ENCODE data around the gene SBNO1.
"Not testable (repeated sequence)": the region's sequence is repeated elsewhere in the genome, so short reads cannot be mapped to it uniquely, and the experiment has no call there.

Gene SBNO1

DNA sequence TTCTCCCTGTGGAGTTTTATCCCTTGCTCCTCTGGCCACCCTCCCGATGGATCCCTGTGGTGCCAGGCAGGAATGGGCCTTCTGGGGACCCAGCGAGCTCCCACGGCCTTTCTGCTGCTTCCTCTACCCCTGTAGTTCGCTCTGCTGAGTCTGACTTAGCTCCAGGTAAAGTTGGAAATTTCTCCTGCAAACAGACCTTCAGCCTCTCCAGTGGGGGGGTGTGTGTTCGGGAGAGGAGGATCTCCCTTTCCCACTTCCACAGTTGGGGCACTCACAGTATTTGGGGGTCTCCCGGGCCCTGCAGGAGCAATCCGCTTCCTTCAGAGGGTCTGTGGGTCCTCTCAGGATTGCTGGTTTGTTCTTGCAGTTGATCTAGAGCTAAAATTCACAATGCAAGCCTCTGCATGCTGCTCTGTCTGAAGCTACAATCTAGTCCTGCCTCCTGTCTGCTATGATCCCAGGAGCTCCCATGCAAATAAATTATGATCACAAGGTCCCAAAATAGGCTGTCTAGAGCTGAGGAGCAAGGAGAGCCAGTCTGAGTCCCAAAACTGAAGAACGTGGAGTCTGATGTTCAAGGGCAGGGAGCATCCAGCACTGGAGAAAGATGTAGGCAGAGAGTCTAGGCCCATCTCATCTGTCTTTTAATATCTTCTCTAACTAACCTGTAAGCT, 113.1 kb downstream of the SBNO1 start:
- in situ Hi-C loops (cut with MboI; ENCODE audit: low sequenced_read_pairs): no loop called here

DNA sequence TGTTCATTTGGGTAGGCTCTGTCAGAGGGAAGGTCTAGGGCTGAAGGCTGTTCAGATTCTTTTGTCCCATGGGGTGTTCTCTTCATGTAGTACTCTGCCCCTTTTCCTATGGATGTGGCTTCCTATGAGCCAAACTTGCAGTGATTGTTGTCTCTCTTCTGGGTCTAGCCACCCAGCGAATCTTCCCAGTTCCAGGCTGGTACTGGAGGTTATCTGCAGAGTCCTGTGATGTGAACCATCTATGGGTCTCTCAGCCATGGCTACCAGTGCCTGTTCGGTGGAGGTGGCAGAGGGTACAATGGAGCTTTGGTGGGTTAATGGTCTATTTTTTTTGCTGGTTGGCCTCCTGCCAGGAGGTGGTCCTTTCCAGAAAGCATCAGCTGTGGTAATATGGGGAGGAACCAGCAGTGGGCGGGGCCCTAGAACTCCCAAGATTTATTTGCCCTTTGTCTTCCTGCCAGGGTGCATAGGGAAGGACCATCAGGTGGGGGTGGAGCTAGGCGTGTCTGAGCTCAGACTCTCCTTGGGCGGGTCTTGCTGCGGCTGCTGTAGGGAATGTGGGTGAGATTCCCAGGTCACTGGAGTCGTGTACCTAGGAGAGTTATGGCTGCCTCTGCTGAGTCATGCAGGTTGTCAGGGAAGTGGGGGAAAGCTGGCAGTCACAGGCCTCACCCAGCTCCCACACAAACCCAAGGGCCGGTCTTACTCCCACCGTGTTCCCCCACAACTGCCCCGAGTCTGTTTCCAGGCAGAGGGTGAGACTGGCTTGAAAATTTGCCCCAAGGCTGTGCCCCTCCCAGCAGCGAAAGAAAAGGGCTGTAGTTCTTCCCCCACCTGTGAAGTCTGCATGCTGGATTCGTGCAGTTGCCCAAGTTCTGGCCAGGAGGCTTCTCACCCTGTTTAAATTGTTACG, 113.9 kb downstream of the SBNO1 start:
- in situ Hi-C loops (cut with MboI; ENCODE audit: low sequenced_read_pairs): no loop called here

DNA sequence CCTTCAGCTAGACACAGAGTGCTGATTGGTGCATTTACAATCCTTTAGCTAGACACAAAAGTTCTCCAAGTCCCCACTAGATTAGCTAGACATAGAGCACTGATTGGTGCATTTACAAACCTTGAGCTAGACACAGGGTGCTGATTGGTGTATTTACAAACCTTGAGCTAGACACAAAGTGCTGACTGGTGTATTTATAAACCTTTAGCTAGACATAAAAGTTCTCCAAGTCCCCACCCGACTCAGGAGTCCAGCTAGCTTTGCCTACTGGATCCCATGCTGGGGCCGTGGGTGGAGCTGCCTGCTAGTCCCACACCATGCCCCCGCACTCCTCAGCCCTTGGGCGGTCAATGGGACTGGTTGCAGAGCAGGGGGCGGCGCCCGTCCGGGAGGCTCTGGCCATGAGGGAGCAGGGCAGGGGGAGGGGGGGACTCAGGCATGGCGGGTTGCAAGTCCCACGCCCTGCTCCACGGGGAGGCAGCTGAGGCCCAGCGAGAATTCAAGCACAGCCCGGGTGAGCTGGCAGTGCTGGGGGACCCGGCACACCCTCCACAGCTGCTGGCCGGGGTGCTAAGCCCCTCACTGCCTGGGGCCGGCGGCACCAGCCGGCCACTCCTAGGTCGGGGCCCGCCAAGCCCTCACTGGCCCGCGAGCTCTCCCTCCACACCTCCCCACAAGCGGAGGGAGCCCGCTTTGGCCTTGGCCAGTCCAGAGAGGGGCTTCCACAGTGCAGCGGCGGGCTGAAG, 115.5 kb downstream of the SBNO1 start:
- in situ Hi-C loops (cut with MboI; ENCODE audit: low sequenced_read_pairs): not testable (repeated sequence)

DNA sequence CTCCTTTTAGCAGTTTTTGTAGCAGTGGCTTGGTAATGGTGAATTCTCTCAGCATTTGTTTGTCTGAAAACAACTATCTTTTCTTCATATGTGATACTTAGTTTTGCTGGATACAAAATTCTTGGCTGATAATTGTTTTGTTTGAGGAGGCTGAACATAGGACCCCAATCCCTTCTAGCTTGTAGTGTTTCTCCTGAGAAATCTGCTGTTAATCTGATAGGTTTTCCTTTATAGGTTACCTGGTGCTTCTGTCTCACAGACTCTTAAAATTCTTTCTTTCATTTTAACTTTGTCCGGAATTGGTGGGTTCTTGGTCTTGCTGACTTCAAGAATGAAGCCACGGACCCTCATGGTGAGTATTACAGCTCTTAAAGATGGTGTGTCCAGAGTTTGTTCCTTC, 116.5 kb downstream of the SBNO1 start:
- in situ Hi-C loops (cut with MboI; ENCODE audit: low sequenced_read_pairs): not testable (repeated sequence)

DNA sequence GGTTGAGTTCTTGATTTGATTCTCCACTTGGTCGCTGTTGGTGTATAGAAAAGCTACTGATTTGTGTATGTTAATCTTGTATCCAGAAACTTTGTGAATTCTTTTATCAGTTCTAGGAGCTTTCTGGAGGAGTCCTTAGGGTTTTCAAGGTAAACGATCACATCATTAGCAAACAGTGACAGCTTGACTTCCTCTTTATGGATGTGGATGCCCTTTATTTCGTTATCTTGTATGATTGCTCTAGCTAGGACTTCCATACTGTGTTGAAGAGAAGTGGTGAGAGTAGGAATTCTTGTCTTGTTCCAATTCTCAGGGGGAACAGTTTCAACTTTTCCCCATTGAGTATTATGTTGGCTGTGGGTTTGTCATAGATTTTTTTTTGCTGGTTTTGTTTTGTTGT, 119.0 kb downstream of the SBNO1 start:
- in situ Hi-C loops (cut with MboI; ENCODE audit: low sequenced_read_pairs): no loop called here

DNA sequence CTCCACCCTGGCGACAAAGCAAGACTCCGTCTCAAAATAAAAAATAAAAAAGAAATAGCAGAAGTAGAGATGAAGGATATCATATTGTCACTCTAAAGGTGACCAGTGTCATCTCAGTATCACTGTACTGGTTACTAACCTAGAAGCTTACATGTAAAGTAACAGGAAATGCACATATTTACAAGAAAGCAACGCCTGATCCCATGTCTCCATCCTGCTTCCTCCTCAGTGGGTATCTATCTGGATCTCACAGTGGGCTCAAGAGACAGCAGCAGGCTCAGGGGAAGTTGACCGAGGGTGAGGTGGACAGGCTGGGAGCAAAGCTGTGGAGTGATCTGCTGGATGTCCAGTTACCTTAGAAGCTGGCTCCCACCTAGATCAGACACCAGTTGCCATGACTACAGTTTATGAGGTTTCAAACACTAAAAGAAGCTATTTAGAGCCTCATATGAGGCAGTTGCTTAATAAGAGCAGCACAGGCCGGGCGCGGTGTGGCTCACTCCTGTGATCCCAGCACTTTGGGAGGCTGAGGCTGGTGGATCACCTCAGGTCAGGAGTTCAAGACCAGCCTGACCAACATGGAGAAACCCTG, 120.9 kb downstream of the SBNO1 start:
- in situ Hi-C loops (cut with MboI; ENCODE audit: low sequenced_read_pairs): no loop called here

DNA sequence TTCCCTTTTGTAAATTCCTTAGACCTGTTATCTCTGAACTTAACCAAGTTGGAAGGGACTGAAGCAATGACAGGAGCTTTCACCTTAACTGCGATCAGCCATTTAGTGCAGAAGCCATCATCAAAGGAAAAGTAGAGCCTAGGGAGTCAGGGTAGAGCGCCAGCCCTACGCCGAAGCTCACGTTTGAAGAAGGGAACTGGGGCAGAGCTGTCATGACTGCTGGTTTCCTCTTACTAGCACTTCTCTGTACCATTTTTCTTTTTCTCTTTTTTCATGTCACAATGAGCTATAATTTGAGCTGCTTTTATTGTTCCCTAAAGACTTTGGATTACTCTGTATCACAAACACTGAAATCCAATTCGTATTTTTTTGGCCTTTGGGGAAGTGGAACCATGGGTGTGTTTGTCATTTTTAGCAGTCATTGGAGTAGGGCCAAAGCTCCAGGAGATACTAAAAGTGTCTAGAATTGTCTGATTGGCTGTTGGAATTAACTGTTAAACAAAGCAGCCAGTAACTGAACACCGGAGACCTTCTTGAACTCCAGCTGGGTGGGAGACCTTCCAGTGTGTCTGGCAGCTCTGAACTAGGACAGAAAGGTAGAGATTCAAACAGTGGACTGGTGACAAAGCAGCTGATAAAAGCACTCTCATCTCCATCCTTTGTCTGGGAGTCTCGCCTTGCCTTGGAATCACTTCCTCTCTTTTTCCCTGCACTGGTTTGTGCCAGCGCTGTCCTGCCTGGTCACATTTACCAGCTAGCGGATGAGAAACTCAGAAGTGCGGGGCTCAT, 122.3 kb downstream of the SBNO1 start:
- in situ Hi-C loops (cut with MboI; ENCODE audit: low sequenced_read_pairs): no loop called here
